K562 (cell line): ENCODE results near the gene SYNGR3.

Experiments used
- NKRF ChIP-seq: fragments of 450-650 bp; IDR thresholded peaks from 2 replicates; pipeline ENCODE4 v1.6.1; 2016; ENCODE audit warnings: borderline replicate concordance
- ZNF24 ChIP-seq: fragments of 450-650 bp; IDR thresholded peaks from 2 replicates; pipeline ENCODE4 v1.6.1; 2016

- TF ChIP-seq ZNF24 = no peak
- TF ChIP-seq NKRF = no peak
Observed at GRCh38 chr16:1982013-1982433, 7.7 kb upstream of the SYNGR3 start.
